Endodermal cell (in vitro differentiated cells): ENCODE measurements around the gene ELK4. TPM values are rescaled to one million over a fixed set of nuclear protein-coding genes. Genes with fewer than 3 reads are reported as not detected.
A peak's percentile ranks its signal among the peaks of the same experiment; 100 is the strongest.

Experiments
- DNase-seq: peaks from one replicate; pipeline ENCODE4 v3.0.0-alpha.2; 2017
- H3K27ac ChIP-seq: 2 replicates; pipeline ENCODE4 v1.5.1; 2013; ENCODE audit warnings: mild to moderate bottlenecking, low read depth, low read length, moderate library complexity
- H3K27me3 ChIP-seq: 2 replicates; pipeline ENCODE4 v1.6.1; 2013; ENCODE audit warnings: mild to moderate bottlenecking, low read length, moderate library complexity; ENCODE audit not compliant: insufficient read depth, control insufficient read depth, poor library complexity, severe bottlenecking
- H3K36me3 ChIP-seq: 2 replicates; pipeline ENCODE4 v1.7.0; 2013; ENCODE audit warnings: mild to moderate bottlenecking, low read length, moderate library complexity; ENCODE audit not compliant: control insufficient read depth, insufficient read depth
- H3K4me1 ChIP-seq: one replicate; pipeline ENCODE4 v1.7.0; 2013; ENCODE audit warnings: low read length; ENCODE audit not compliant: control insufficient read depth, insufficient read depth
- H3K4me3 ChIP-seq: 2 replicates; pipeline ENCODE4 v1.5.1; 2013; ENCODE audit warnings: mild to moderate bottlenecking, low read length, moderate library complexity
- H3K9ac ChIP-seq: 2 replicates; pipeline ENCODE4 v1.6.1; 2013; ENCODE audit warnings: mild to moderate bottlenecking, low read length, moderate library complexity; ENCODE audit not compliant: poor library complexity, severe bottlenecking; ENCODE audit errors: extremely low read depth
- H3K9me3 ChIP-seq: 2 replicates; pipeline ENCODE4 v1.6.1; 2013; ENCODE audit warnings: mild to moderate bottlenecking, low read length, moderate library complexity; ENCODE audit not compliant: control insufficient read depth
- H3K27ac Mint-ChIP-seq: 2 replicates; pipeline ENCODE4 v1.8.0; 2020; ENCODE audit warnings: mixed read lengths
- H3K27me3 Mint-ChIP-seq: 2 replicates; pipeline ENCODE4 v1.8.0; 2021; ENCODE audit warnings: mild to moderate bottlenecking, mixed read lengths; ENCODE audit not compliant: insufficient read depth
- H3K36me3 Mint-ChIP-seq: 2 replicates; pipeline ENCODE4 v1.8.0; 2020; ENCODE audit warnings: low read depth, mixed read lengths
- H3K4me1 Mint-ChIP-seq: 2 replicates; pipeline ENCODE4 v1.8.0; 2020; ENCODE audit warnings: mixed read lengths
- H3K4me3 Mint-ChIP-seq: 2 replicates; pipeline ENCODE4 v1.8.0; 2020; ENCODE audit warnings: mild to moderate bottlenecking, moderate library complexity, mixed read lengths
- H3K9me3 Mint-ChIP-seq: 2 replicates; pipeline ENCODE4 v1.8.0; 2020; ENCODE audit warnings: mild to moderate bottlenecking, mixed read lengths
- CTCF ChIP-seq: fragments of 200-600 bp; sonication (generic); conservative IDR thresholded peaks from 2 replicates; pipeline ENCODE4 v1.5.0; 2021; ENCODE audit warnings: antibody characterized with exemption, mild to moderate bottlenecking
- WGBS, 2 experiments: methylation state at CpG; one replicate each; pipeline versions ENCODE4 v1.1.5 to v1.1.7; 2013; ENCODE audit warnings: missing lambda C conversion rate in 2 of 2, mixed read lengths in 1 of 2; ENCODE audit not compliant: insufficient coverage in 1 of 2, insufficient read length in 1 of 2; 5-methylcytosine and 5-hydroxymethylcytosine counted together
- total RNA-seq, 2 donors: library from RNA; stranded (reverse); fragmentation: NEBNext Ultra II Directional in 1 of 2; extraction: Animal tissue kit (Norgen Biotek cat#: 25700) in 1 of 2; gene quantifications; 2 replicates in 1 of 2; 3 replicates in 1 of 2; pipeline ENCODE4 v1.2.1, GENCODE V29; 2021

ELK4 gene
- total RNA-seq, 2 donors from 2014 or later, result 29.6 to 41.6 TPM

GRCh38 chr1:205664399-205665017, 32.7 kb upstream of the ELK4 start:
- peak; percentile 51 for DNase-seq
- H3K9ac ChIP-seq, result no peak overlapping the region
- Mint-ChIP-seq H3K4me3 (no peak overlapping the region), H3K27ac (no peak overlapping the region), H3K4me1 (peaks cover 38% of the 10 kb centered on the region), H3K9me3 (no peaks in the 10 kb centered on the region), H3K27me3 (peaks cover 6% of the 10 kb centered on the region), H3K36me3 (peaks cover 8% of the 10 kb centered on the region)
- H3K4me3 ChIP-seq, result no peak overlapping the region
- no peaks in the 10 kb centered on the region for H3K27me3 ChIP-seq
- H3K36me3 ChIP-seq, result no peaks in the 10 kb centered on the region
- 93 to 97% methylated on average over 12 to 19 of the region's 19 CpGs for WGBS, 2 experiments
- H3K4me1 ChIP-seq, result peaks cover 7% of the 10 kb centered on the region
- no peak for TF ChIP-seq CTCF
- no peaks in the 10 kb centered on the region for H3K9me3 ChIP-seq
- no peak overlapping the region for H3K27ac ChIP-seq

- peaks cover 7% of the 10 kb centered on the region for H3K4me1 ChIP-seq
- Mint-ChIP-seq H3K27me3 (peaks cover 4% of the 10 kb centered on the region), H3K4me3 (no peak overlapping the region), H3K4me1 (peaks cover 27% of the 10 kb centered on the region), H3K9me3 (no peaks in the 10 kb centered on the region), H3K27ac (no peak overlapping the region), H3K36me3 (peaks cover 8% of the 10 kb centered on the region)
- no peak overlapping the region for H3K27ac ChIP-seq
- no peak overlapping the region for H3K9ac ChIP-seq
- no peak for DNase-seq
- H3K36me3 ChIP-seq, result no peaks in the 10 kb centered on the region
- no peaks in the 10 kb centered on the region for H3K9me3 ChIP-seq
- no peak for TF ChIP-seq CTCF
- 95 to 96% methylated on average over 11 to 18 of the region's 18 CpGs for WGBS, 2 experiments
- no peaks in the 10 kb centered on the region for H3K27me3 ChIP-seq
- no peak overlapping the region for H3K4me3 ChIP-seq
These were observed 31.6 kb upstream of the ELK4 start for GRCh38 chr1:205663286-205663936.

GRCh38 chr1:205662791-205663190, 31.0 kb upstream of the ELK4 start:
- Histone ChIP-seq H3K27me3 (no peaks in the 10 kb centered on the region), H3K36me3 (no peaks in the 10 kb centered on the region), H3K4me1 (peaks cover 9% of the 10 kb centered on the region), H3K9me3 (no peaks in the 10 kb centered on the region), H3K4me3 (no peak overlapping the region), H3K27ac (no peak overlapping the region), H3K9ac (no peak overlapping the region)
- Mint-ChIP-seq H3K4me1 (peaks cover 23% of the 10 kb centered on the region), H3K9me3 (no peaks in the 10 kb centered on the region), H3K27me3 (no peaks in the 10 kb centered on the region), H3K27ac (no peak overlapping the region), H3K36me3 (peaks cover 8% of the 10 kb centered on the region), H3K4me3 (no peak overlapping the region)
- TF ChIP-seq CTCF, result no peak
- no peak for DNase-seq
- 96 to 98% methylated on average over 10 to 24 of the region's 24 CpGs for WGBS, 2 experiments
